IMR-90 (cell line): Measurements from ENCODE around the gene GRIK3. TPM values are rescaled to one million over a fixed set of nuclear protein-coding genes. Genes with fewer than 3 reads are reported as not detected.

Experiments
- ATAC-seq: fragments of 200-7000 bp; cut with Tn5 transposase; 2 replicates; pipeline ENCODE4 v1.9.1; 2020; ENCODE audit warnings: low read depth, mild to moderate bottlenecking, moderate library complexity
- BruUV-seq: library from RNA; stranded (reverse); fragments of 400-500 nt; replicated peaks from 2 replicates; lab custom pipeline; 2021; lab: Mats Ljungman, UMichigan
- CTCF ChIA-PET: fragments of 300-600 bp; formaldehyde crosslinking; extraction: SDS; loops from one replicate; lab custom pipeline; 2021; ENCODE audit warnings: antibody characterized with exemption; lab: Yijun Ruan, JAX
- POLR2A ChIA-PET: fragments of 300-600 bp; sonication (Branson Sonifier 250); formaldehyde crosslinking; loops from one replicate; lab custom pipeline; 2022; ENCODE audit warnings: antibody characterized with exemption; ENCODE audit not compliant: unreplicated experiment; lab: Charles Lee
- DNase-seq: peaks from one replicate; pipeline ENCODE4 v3.0.0; 2013
- H2AFZ ChIP-seq: replicated peaks from 2 replicates; pipeline ENCODE3; 2013; ENCODE audit warnings: low read length, mild to moderate bottlenecking; ENCODE audit not compliant: poor library complexity
- H2AK5ac ChIP-seq: 2 replicates; pipeline ENCODE4 v1.6.1; 2013; ENCODE audit warnings: low read depth, low read length, inconsistent platforms
- H2AK9ac ChIP-seq: replicated peaks from 2 replicates; pipeline ENCODE3; 2013; ENCODE audit warnings: mild to moderate bottlenecking, low read depth, low read length, moderate library complexity; ENCODE audit not compliant: poor library complexity
- H2BK120ac ChIP-seq: 2 replicates; pipeline ENCODE4 v1.6.1; 2013; ENCODE audit warnings: low read depth, low read length, inconsistent platforms
- H2BK15ac ChIP-seq: 3 replicates; pipeline ENCODE4 v1.6.1; 2013; ENCODE audit warnings: low read depth, low read length, inconsistent platforms
- H2BK20ac ChIP-seq: 2 replicates; pipeline ENCODE4 v1.6.1; 2013; ENCODE audit warnings: low read depth, mild to moderate bottlenecking, inconsistent platforms, low read length, moderate library complexity
- H2BK5ac ChIP-seq: 2 replicates; pipeline ENCODE4 v1.6.1; 2013; ENCODE audit warnings: mild to moderate bottlenecking, low read depth, low read length, inconsistent platforms; ENCODE audit not compliant: poor library complexity, severe bottlenecking
- H3K14ac ChIP-seq: replicated peaks from 2 replicates; pipeline ENCODE4 v1.6.1; 2013; ENCODE audit warnings: low read depth, low read length, inconsistent platforms
- H3K18ac ChIP-seq: 2 replicates; pipeline ENCODE4 v1.6.1; 2013; ENCODE audit warnings: low read depth, low read length, control low read depth
- H3K23ac ChIP-seq: 2 replicates; pipeline ENCODE4 v1.6.1; 2013; ENCODE audit warnings: low read depth, low read length, inconsistent platforms
- H3K27ac ChIP-seq: 2 replicates; pipeline ENCODE4 v1.5.1; 2013; ENCODE audit warnings: mild to moderate bottlenecking, control low read depth, low read length; ENCODE audit not compliant: insufficient read depth
- H3K27me3 ChIP-seq: 2 replicates; pipeline ENCODE4 v1.6.1; 2013; ENCODE audit warnings: low read length; ENCODE audit not compliant: control insufficient read depth, insufficient read depth
- H3K36me3 ChIP-seq: 2 replicates; pipeline ENCODE4 v1.6.1; 2013; ENCODE audit warnings: low read length, mixed read lengths; ENCODE audit not compliant: control insufficient read depth, insufficient read depth
- H3K4ac ChIP-seq: 2 replicates; pipeline ENCODE4 v1.6.1; 2013; ENCODE audit warnings: low read depth, low read length, inconsistent platforms
- H3K4me1 ChIP-seq: 2 replicates; pipeline ENCODE4 v1.6.1; 2013; ENCODE audit warnings: low read length, mixed read lengths; ENCODE audit not compliant: control insufficient read depth, insufficient read depth
- H3K4me2 ChIP-seq: 2 replicates; pipeline ENCODE4 v1.6.1; 2013; ENCODE audit warnings: low read depth, mild to moderate bottlenecking, control low read depth, low read length, moderate library complexity
- H3K4me3 ChIP-seq: 2 replicates; pipeline ENCODE4 v1.5.1; 2013; ENCODE audit warnings: low read depth, mild to moderate bottlenecking, control low read depth, low read length, moderate library complexity; ENCODE audit not compliant: insufficient read depth
- H3K56ac ChIP-seq: 2 replicates; pipeline ENCODE4 v1.6.1; 2013; ENCODE audit warnings: low read length, inconsistent platforms; ENCODE audit not compliant: insufficient read depth; ENCODE audit errors: extremely low read depth
- H3K79me1 ChIP-seq, 2 experiments: 2 replicates each; pipeline ENCODE4 v1.6.1; 2013; ENCODE audit warnings: low read length in 2 of 2, inconsistent platforms in 1 of 2, low read depth in 1 of 2
- H3K9ac ChIP-seq: 2 replicates; pipeline ENCODE4 v1.6.1; 2013; ENCODE audit warnings: low read depth, low read length, control low read depth
- H3K9me1 ChIP-seq: 2 replicates; pipeline ENCODE4 v1.6.1; 2013; ENCODE audit warnings: low read length, inconsistent platforms; ENCODE audit not compliant: insufficient read depth
- H3K9me3 ChIP-seq: 2 replicates; pipeline ENCODE4 v1.6.1; 2013; ENCODE audit warnings: low read length; ENCODE audit not compliant: control insufficient read depth, insufficient read depth
- H4K20me1 ChIP-seq: 2 replicates; pipeline ENCODE4 v1.6.1; 2013; ENCODE audit warnings: low read length, inconsistent platforms; ENCODE audit not compliant: insufficient read depth
- H4K5ac ChIP-seq: 2 replicates; pipeline ENCODE4 v1.6.1; 2013; ENCODE audit warnings: mild to moderate bottlenecking, low read depth, low read length, control low read depth
- H4K8ac ChIP-seq, 2 experiments: 2 replicates each; pipeline ENCODE4 v1.6.1; 2013; ENCODE audit warnings: low read depth in 2 of 2, low read length in 2 of 2, control low read depth in 1 of 2, inconsistent platforms in 1 of 2
- H4K91ac ChIP-seq: 2 replicates; pipeline ENCODE4 v1.6.1; 2013; ENCODE audit warnings: low read depth, low read length, inconsistent platforms; ENCODE audit not compliant: insufficient read depth
- CEBPB ChIP-seq: IDR thresholded peaks from 2 replicates; pipeline ENCODE4 v1.6.1; 2012; ENCODE audit warnings: low read depth, low read length, improper control_type of control experiment
- CHD1 ChIP-seq: IDR thresholded peaks from 2 replicates; pipeline ENCODE4 v1.6.1; 2012; ENCODE audit warnings: low read depth, low read length, improper control_type of control experiment
- MAFK ChIP-seq: IDR thresholded peaks from 2 replicates; pipeline ENCODE4 v1.6.1; 2012; ENCODE audit warnings: low read depth, low read length, improper control_type of control experiment
- MAZ ChIP-seq: IDR thresholded peaks from 2 replicates; pipeline ENCODE4 v1.6.1; 2012; ENCODE audit warnings: low read depth, mild to moderate bottlenecking, low read length, improper control_type of control experiment, moderate library complexity, borderline replicate concordance
- MXI1 ChIP-seq: IDR thresholded peaks from 2 replicates; pipeline ENCODE4 v1.6.1; 2012; ENCODE audit warnings: low read depth, mild to moderate bottlenecking, low read length, moderate library complexity, borderline replicate concordance
- NFE2L2 ChIP-seq: fragments of 150-350 bp; IDR thresholded peaks from 2 replicates; pipeline ENCODE4 v1.6.1; 2016; ENCODE audit warnings: low read depth, mild to moderate bottlenecking, low read length
- POLR2A ChIP-seq: IDR thresholded peaks from 2 replicates; pipeline ENCODE4 v1.6.1; 2012; ENCODE audit warnings: mild to moderate bottlenecking, low read depth, low read length
- RAD21 ChIP-seq: IDR thresholded peaks from 2 replicates; pipeline ENCODE4 v1.6.1; 2012; ENCODE audit warnings: low read length, improper control_type of control experiment
- RCOR1 ChIP-seq: IDR thresholded peaks from 2 replicates; pipeline ENCODE4 v1.6.1; 2012; ENCODE audit warnings: mild to moderate bottlenecking, low read length, improper control_type of control experiment; ENCODE audit not compliant: insufficient replicate concordance
- RFX5 ChIP-seq: IDR thresholded peaks from 2 replicates; pipeline ENCODE4 v1.8.0; 2012; ENCODE audit warnings: low read depth, mild to moderate bottlenecking, low read length, moderate library complexity
- SMC3 ChIP-seq: fragments of 150-350 bp; IDR thresholded peaks from 2 replicates; pipeline ENCODE4 v1.6.1; 2016; ENCODE audit warnings: low read depth, mild to moderate bottlenecking, antibody characterized with exemption, low read length, moderate library complexity
- USF2 ChIP-seq: fragments of 150-350 bp; IDR thresholded peaks from 2 replicates; pipeline ENCODE4 v1.6.1; 2017; ENCODE audit warnings: mild to moderate bottlenecking, antibody characterized with exemption, low read length, low read depth
- WGBS, 2 experiments: methylation state at CpG; one replicate each; pipeline versions ENCODE4 v1.1.5 to v1.1.7; 2013; ENCODE audit warnings: missing lambda C conversion rate in 2 of 2; ENCODE audit not compliant: insufficient read length in 1 of 2; ENCODE audit errors: extremely low coverage in 2 of 2; 5-methylcytosine and 5-hydroxymethylcytosine counted together
- dilution Hi-C: fragments of 300-500 bp; cut with HindIII; formaldehyde crosslinking; loops from one replicate; pipeline ENCODE4 v1.14.3; 2018; ENCODE audit warnings: low sequenced_read_pairs; ENCODE audit not compliant: unreplicated experiment
- in situ Hi-C: fragments of 300-500 bp; cut with MboI; formaldehyde crosslinking; loops from 3 replicates; pipeline ENCODE4 v1.14.3; 2019; ENCODE audit warnings: low sequenced_read_pairs, inconsistent platforms, mixed read lengths
- intact Hi-C: fragments of 100-400 bp; cut with micrococcal nuclease; formaldehyde crosslinking; loops from 2 replicates; pipeline ENCODE4 v1.10.0; 2022
- polyA plus RNA-seq, 3 experiments: library from polyadenylated mRNA; depleted of rRNA; stranded (reverse); fragments of >200 nt; gene quantifications; 2 replicates each; pipeline ENCODE4 v1.2.3, GENCODE V29; 2012; ENCODE audit warnings: low replicate concordance in 1 of 3
- total RNA-seq: library from RNA; depleted of rRNA; stranded (reverse); fragments of >200 nt; gene quantifications from 2 replicates; pipeline ENCODE4 v1.2.3, GENCODE V29; 2012
- TF ChIP-seq, protein P1 (sequence below): fragments of 150-350 bp; IDR thresholded peaks from 2 replicates; pipeline ENCODE4 v1.6.1; 2016; ENCODE audit warnings: low read depth, mild to moderate bottlenecking, low read length, moderate library complexity, borderline replicate concordance

Gene GRIK3
- total and polyA plus RNA-seq, 2 of the 4 experiments (the other 2 are of a cell fraction), result not detected

DNA sequence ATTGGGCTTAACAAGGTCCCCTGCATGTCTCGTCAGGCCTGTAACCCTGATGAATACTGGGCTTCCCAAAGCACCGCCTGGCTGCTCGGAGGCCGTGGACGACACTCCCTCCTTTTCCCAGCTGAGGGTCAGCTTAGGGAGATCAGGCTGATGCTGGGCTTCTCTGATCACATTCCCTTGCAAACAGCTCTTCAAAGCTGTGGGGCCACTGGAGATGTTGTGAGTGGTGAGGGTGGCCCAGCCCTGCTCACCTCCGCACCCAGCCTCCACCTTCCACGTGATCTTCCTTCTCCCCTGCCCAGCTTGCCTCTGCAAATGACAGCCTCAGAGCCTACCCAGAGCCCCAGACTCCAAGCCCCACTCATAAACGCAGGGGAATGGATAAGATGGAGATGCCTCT is 195.4 kb downstream of the GRIK3 start:
- Histone ChIP-seq H2BK5ac (no peak overlapping the region), H3K4me2 (no peak overlapping the region), H2BK15ac (no peak overlapping the region), H3K27ac (no peak overlapping the region), H4K91ac (no peak overlapping the region), H2BK120ac (no peak overlapping the region), H3K79me1 (no peaks in the 10 kb centered on the region), H2AK5ac (no peak overlapping the region), H3K14ac (no peak overlapping the region), H2AFZ (no peak overlapping the region), H3K4me3 (no peak overlapping the region), H3K4me1 (no peaks in the 10 kb centered on the region), H4K8ac (no peak overlapping the region), H2AK9ac (peak overlapping the region; percentile 28), H3K27me3 (no peaks in the 10 kb centered on the region), H3K4ac (no peak overlapping the region), H4K5ac (no peak overlapping the region), H3K18ac (no peak overlapping the region), H3K23ac (no peak overlapping the region), H3K9ac (no peak overlapping the region), H3K36me3 (no peaks in the 10 kb centered on the region), H3K56ac (no peak overlapping the region), H3K9me1 (no peaks in the 10 kb centered on the region), H3K9me3 (no peaks in the 10 kb centered on the region), H4K20me1 (no peaks in the 10 kb centered on the region), H2BK20ac (no peak overlapping the region)
- no peak for ATAC-seq
- BruUV-seq, result no TSS peak
- ChIA-PET CTCF (no interaction called here), POLR2A (no interaction called here)
- no CpG with 5 or more reads among the region's 8 CpGs for WGBS, 2 experiments
- dilution Hi-C loops, result no loop called here
- TF ChIP-seq RCOR1 (no peak), POLR2A (no peak), MAFK (no peak), MXI1 (no peak), USF2 (no peak), CEBPB (no peak), MAZ (no peak), SMC3 (no peak), NFE2L2 (no peak), CHD1 (no peak), RFX5 (no peak), RAD21 (no peak)
- TF ChIP-seq, protein P1, sequence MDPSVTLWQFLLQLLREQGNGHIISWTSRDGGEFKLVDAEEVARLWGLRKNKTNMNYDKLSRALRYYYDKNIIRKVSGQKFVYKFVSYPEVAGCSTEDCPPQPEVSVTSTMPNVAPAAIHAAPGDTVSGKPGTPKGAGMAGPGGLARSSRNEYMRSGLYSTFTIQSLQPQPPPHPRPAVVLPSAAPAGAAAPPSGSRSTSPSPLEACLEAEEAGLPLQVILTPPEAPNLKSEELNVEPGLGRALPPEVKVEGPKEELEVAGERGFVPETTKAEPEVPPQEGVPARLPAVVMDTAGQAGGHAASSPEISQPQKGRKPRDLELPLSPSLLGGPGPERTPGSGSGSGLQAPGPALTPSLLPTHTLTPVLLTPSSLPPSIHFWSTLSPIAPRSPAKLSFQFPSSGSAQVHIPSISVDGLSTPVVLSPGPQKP, result no peak
- intact Hi-C loops, result no loop called here
- DNase-seq, result no peak
- in situ Hi-C loops, result no loop called here
